Transverse colon (tissue), 4 donors: Measurements from ENCODE around the gene TAS2R4.
"Not testable (repeated sequence)": the region's sequence is repeated elsewhere in the genome, so short reads cannot be mapped to it uniquely, and the experiment has no call there.

Source experiments
- CTCF ChIP-seq, 5 experiments: fragments of 200-600 bp in 3 of 5; fragments of 450-650 bp in 2 of 5; sonication (generic) in 3 of 5; IDR thresholded peaks; 1 replicate in 2 of 5; 2 replicates in 3 of 5; pipeline ENCODE4 v1.5.1; 2016 to 2017; ENCODE audit warnings: antibody characterized with exemption in 5 of 5, inconsistent platforms in 3 of 5, mild to moderate bottlenecking in 2 of 5, moderate library complexity in 1 of 5
- POLR2AphosphoS5 ChIP-seq, 3 donors: sonication (generic); formaldehyde crosslinking; IDR thresholded peaks; one replicate each; pipeline ENCODE4 v1.6.1; 2016; ENCODE audit warnings: antibody characterized with exemption in 3 of 3

DNA sequence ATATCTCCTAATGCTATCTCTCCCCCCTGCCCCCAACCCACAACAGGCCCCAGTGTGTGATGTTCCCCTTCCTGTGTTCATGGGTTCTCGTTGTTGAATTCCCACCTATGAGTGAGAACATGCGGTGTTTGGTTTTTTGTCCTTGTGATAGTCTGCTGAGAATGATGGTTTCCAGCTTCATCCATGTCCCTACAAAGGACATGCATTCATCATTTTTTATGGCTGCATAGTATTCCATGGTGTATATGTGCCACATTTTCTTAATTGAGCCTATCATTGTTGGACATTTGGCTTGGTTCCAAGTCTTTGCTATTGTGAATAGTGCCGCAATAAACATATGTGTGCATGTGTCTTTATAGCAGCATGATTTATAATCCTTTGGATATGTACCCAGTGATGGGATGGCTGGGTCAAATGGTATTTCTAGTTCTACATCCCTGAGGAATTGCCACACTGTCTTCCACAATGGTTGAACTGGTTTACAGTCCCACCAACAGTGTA is 6.3 kb upstream of the TAS2R4 start:
- not testable (repeated sequence) for TF ChIP-seq CTCF, POLR2AphosphoS5 (IDR thresholded peaks at IDR 0.05)
